Right atrium auricular region (tissue), 2 donors: ENCODE results near the gene CTNS. TPM values are rescaled to one million over a fixed set of nuclear protein-coding genes. Genes with fewer than 3 reads are reported as not detected.
A peak's percentile ranks its signal among the peaks of the same experiment; 100 is the strongest.

Experiments used
- DNase-seq: peaks from one replicate; pipeline ENCODE4 v3.0.0-alpha.2; 2019; ENCODE audit warnings: low spot score
- H3K27ac ChIP-seq, 2 donors: fragments of 200-600 bp; sonication (generic); 1 replicate in 1 of 2; 2 replicates in 1 of 2; pipeline ENCODE4 v1.5.1; 2016 to 2019
- H3K27me3 ChIP-seq, 2 donors: fragments of 200-600 bp; sonication (generic); one replicate each; pipeline versions ENCODE4 v1.5.1 to v1.6.0; 2017 to 2019
- H3K36me3 ChIP-seq: fragments of 200-600 bp; sonication (generic); one replicate; pipeline ENCODE4 v1.5.1; 2016
- H3K4me1 ChIP-seq, 2 donors: fragments of 200-600 bp; sonication (generic); one replicate each; pipeline versions ENCODE4 v1.5.1 to v1.6.0; 2017 to 2019
- H3K4me3 ChIP-seq, 2 donors: fragments of 200-600 bp; sonication (generic); 1 replicate in 1 of 2; 2 replicates in 1 of 2; pipeline ENCODE4 v1.5.1; 2017 to 2019; ENCODE audit warnings: mild to moderate bottlenecking in 1 of 2, moderate library complexity in 1 of 2
- H3K9me3 ChIP-seq, 2 donors: fragments of 200-600 bp; sonication (generic); one replicate each; pipeline ENCODE4 v1.5.1; 2019
- CTCF ChIP-seq, 2 donors: fragments of 200-600 bp; sonication (generic); IDR thresholded peaks; one replicate each; pipeline ENCODE4 v1.5.1; 2019; ENCODE audit warnings: antibody characterized with exemption in 2 of 2
- total RNA-seq, 2 donors: library from RNA; depleted of rRNA; stranded (reverse); fragments of >200 nt; gene quantifications; one replicate each; pipeline ENCODE4 v1.1.0, GENCODE V29; 2016

CTNS gene
- total RNA-seq, 2 donors from 2014 or later, result 17.6 to 19.1 TPM

DNA sequence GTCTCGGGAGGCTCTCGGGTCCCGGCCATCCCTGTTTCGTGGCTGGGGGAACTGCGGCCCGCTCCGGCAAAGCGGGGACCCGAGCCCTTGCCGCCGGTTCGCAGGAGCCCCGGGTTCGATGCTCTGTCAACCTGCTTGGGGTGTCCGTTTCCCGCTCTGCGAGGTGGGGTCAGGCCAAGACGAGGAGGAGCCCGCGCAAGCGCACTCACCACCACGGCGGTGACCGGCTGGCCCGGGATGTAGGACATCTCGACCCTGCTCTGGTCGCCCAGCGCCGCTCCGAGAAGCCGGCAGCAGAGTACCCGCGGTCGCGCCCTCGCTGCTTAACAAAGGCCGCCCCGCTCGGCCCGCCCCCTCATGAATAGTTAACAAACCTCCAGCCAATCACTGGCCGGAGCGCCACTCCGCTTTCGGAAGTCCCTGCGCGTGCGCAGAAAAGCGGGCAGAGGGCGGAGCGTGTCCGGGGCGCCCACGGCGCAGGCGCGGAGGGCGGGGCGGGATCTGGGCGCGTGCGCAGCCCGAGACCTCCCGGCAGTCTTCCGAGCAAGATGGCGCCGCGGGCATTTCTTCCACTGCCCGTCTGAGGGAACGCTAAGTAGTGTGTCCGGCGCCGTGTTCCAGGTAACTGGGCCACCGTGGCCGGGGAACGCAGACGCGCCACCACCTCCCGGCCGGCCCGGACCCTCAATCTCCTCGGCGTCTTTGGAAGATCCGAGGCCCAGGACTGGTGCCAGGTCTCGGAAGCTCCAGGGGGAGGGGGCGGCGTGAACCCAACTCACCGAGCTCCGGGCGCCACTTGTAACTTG is 31.9 kb downstream of the CTNS start, which contains the start of the genes EMC6 and TAX1BP3:
EMC6 (plus strand) TSS at position 534 of the 806 bp plus-strand sequence. CDS start 335 bp downstream, outside the sequence.
TAX1BP3 (minus strand) TSS at position 300 of the 806 bp plus-strand sequence; CDS start at position 248, 52 bp downstream.
- Histone ChIP-seq H3K36me3 (peaks cover 14% of the 10 kb centered on the region), H3K9me3 (no peaks in the 10 kb centered on the region), H3K27me3 (no peaks in the 10 kb centered on the region), H3K4me1 (peaks cover 0 to 42% of the 10 kb centered on the region in 2 donors), H3K4me3 (peak within 1 kb of the TSS; percentile 75 to 84), H3K27ac (peak within 1 kb of the TSS; percentile 98 to 99)
- peak; percentile 99 for DNase-seq
- no peak for TF ChIP-seq CTCF (IDR thresholded peaks at IDR 0.05)

GRCh38 chr17:3669085-3669347 is 32.5 kb downstream of the CTNS start:
- no peak for DNase-seq
- Histone ChIP-seq H3K36me3 (peaks cover 9% of the 10 kb centered on the region), H3K4me3 (peak overlapping the region; percentile 75 to 84), H3K27me3 (no peaks in the 10 kb centered on the region), H3K9me3 (no peaks in the 10 kb centered on the region), H3K27ac (peak overlapping the region; percentile 98 to 99), H3K4me1 (peaks cover 0 to 42% of the 10 kb centered on the region in 2 donors)
- TF ChIP-seq CTCF (IDR thresholded peaks at IDR 0.05), result no peak

DNA sequence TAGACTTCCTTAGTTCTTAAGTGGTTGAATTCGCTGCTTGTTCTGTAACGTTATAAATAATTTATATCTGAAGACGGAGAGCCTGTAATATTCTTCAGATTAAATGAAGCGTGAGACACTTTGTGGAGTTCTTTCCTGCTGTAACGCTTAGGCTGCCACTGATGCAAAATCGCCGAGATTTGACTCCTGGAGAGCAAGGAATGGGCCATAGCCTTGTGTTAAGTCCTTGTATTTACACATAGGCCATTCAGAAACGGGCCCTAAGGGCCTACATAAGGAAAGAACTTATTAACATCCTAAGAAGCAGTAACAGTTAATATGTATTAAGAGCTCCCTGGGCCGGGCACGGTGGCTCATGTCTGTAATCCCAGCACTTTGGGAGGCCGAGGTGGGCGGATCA is 33.0 kb downstream of the CTNS start:
- no peaks in the 10 kb centered on the region for H3K27me3 ChIP-seq
- DNase-seq, result no peak
- H3K4me3 ChIP-seq, result peak overlapping the region; percentile 75 to 84
- peaks cover 4% of the 10 kb centered on the region for H3K36me3 ChIP-seq
- TF ChIP-seq CTCF (IDR thresholded peaks at IDR 0.05), result no peak
- H3K4me1 ChIP-seq, result peaks cover 0 to 42% of the 10 kb centered on the region in 2 donors
- H3K27ac ChIP-seq, result peak overlapping the region in 1 of 2 donors; percentile 99
- H3K9me3 ChIP-seq, result no peaks in the 10 kb centered on the region

DNA sequence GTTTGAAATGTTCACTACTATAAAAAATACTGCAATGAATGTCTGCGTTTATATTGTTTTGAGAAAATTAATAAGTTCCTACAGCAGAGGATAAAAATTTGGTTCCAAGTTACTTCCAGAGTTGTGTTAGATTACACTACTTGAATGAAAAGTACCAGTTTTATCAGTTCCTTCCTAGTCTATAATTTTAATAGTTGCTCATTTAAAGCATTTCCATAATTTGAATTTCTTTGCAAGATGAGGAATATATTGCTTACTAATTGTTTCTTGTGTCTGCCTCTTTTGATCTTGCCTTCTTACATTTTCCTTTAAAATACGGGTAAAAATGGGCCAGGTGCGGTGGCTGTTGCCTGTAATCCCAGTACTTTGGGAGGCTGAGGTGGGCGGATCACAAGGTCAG is 36.0 kb downstream of the CTNS start:
- Histone ChIP-seq H3K4me3 (no peak overlapping the region), H3K9me3 (no peaks in the 10 kb centered on the region), H3K4me1 (peaks cover 0 to 15% of the 10 kb centered on the region in 2 donors), H3K27ac (no peak overlapping the region), H3K36me3 (no peaks in the 10 kb centered on the region), H3K27me3 (no peaks in the 10 kb centered on the region)
- no peak for TF ChIP-seq CTCF (IDR thresholded peaks at IDR 0.05)
- DNase-seq, result no peak

GRCh38 chr17:3675886-3676285 is 39.3 kb downstream of the CTNS start:
- Histone ChIP-seq H3K4me1 (no peaks in the 10 kb centered on the region), H3K4me3 (no peak overlapping the region), H3K27me3 (no peaks in the 10 kb centered on the region), H3K36me3 (no peaks in the 10 kb centered on the region), H3K9me3 (no peaks in the 10 kb centered on the region), H3K27ac (no peak overlapping the region)
- no peak for TF ChIP-seq CTCF (IDR thresholded peaks at IDR 0.05)
- no peak for DNase-seq
